Measurements from ENCODE around the gene KRT76. TPM values are rescaled to one million over a fixed set of nuclear protein-coding genes. Genes with fewer than 3 reads are reported as not detected.

Gene KRT76
- total RNA-seq, 1 donor from 2014 or later, result not detected

GRCh38 chr12:52813203-52813819 is 36.2 kb upstream of the KRT76 start:
- no peak for DNase-seq (ENCODE audit: low read depth in 2 of 2)

DNA sequence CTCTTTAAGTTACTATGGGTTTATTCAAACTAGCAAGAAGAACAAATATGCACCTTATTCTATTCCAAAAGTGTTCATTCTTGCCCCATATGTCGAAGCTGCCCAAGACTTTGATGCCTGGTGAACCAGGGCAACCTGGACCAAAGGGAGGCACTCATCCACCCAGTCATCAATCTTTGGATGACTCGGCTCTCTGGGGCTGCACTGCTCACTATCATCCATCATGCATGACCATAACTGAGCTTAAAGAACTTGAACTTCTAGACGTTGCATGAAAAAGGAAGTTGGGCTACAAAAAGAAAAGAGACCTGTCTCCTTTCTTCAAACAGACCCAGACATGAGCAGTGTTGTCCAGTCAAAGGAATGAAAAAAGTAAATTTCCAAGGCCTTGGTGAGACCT is 35.6 kb upstream of the KRT76 start:
- DNase-seq (ENCODE audit: low read depth in 2 of 2), result no peak

- DNase-seq (ENCODE audit: low read depth in 2 of 2), result no peak
These were observed 34.9 kb upstream of the KRT76 start for GRCh38 chr12:52812073-52812400.

GRCh38 chr12:52811191-52812072 is 34.3 kb upstream of the KRT76 start:
- DNase-seq (ENCODE audit: low read depth in 2 of 2), result no peak

- no peak for DNase-seq (ENCODE audit: low read depth in 2 of 2)
These were observed 33.4 kb upstream of the KRT76 start for GRCh38 chr12:52810554-52810953.

- DNase-seq (ENCODE audit: low read depth in 2 of 2), result no peak
These were observed 32.0 kb upstream of the KRT76 start for GRCh38 chr12:52809166-52809565.

- no peak for DNase-seq (ENCODE audit: low read depth in 2 of 2)
These were observed 31.5 kb upstream of the KRT76 start for GRCh38 chr12:52808573-52809160.

GRCh38 chr12:52807544-52808470 is 30.7 kb upstream of the KRT76 start:
- no peak for DNase-seq (ENCODE audit: low read depth in 2 of 2)

GRCh38 chr12:52806821-52807543 is 29.8 kb upstream of the KRT76 start:
- no peak for DNase-seq (ENCODE audit: low read depth in 2 of 2)

- DNase-seq (ENCODE audit: low read depth in 2 of 2), result no peak
These were observed 29.1 kb upstream of the KRT76 start for GRCh38 chr12:52806169-52806811.

DNA sequence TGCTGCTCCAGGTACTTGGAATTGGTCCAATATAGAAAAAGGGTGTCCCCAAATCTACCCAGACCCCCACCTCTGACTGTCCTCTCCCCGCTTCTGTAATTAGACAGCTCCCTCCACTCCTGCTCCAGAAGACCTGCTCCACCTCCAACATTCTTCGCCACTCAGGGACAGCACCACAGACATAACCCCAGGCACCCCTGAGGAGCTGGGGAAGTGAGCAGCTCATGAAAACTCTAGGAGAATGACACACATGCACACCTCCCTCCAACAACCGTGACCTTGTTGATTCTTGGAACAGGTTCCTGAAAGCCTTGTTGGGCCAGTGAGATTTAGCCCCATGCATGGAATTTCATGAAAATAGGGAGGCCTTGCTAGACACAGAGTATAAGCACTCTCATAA is 28.6 kb upstream of the KRT76 start:
- DNase-seq (ENCODE audit: low read depth in 2 of 2), result no peak

DNA sequence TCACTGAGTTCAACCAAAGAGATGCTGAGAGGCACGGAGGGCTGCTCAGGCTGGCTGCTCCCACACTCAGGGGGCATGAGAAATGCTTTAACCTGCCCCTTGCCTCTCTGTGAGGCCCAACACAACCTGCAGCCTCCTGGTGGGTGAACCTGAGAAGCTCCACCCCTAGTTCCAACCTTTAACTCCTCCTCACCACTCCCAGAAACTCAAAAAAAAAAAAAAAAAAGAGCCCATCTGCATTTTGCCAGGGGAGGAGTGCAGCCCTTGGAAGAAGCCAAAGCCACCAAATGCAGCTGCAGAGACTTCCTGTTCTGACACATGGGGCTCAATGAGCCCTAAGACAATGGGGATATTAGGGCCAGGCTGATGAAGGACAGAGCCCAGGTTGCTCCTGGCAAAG is 27.9 kb upstream of the KRT76 start:
- DNase-seq (ENCODE audit: low read depth in 2 of 2), result no peak

DNA sequence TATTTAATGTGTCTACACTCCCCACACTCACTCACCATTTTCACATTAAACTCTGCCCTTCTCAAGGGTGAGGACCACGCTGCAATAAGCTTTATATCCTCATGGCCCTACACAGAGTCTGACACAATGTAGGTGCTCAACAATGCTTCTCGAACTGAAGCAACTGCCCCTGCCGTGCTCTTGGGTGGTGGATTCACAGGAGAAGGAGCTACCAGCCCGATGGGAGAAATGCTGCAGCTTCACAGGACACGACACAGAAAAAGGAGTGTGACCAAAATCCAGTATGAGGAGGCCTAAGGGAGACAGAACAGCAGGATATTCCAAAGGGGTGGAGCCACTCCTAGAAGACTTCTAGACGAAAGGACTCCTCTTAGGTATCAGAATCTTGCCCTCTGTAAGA is 25.3 kb upstream of the KRT76 start:
- DNase-seq (ENCODE audit: low read depth in 2 of 2), result no peak

DNA sequence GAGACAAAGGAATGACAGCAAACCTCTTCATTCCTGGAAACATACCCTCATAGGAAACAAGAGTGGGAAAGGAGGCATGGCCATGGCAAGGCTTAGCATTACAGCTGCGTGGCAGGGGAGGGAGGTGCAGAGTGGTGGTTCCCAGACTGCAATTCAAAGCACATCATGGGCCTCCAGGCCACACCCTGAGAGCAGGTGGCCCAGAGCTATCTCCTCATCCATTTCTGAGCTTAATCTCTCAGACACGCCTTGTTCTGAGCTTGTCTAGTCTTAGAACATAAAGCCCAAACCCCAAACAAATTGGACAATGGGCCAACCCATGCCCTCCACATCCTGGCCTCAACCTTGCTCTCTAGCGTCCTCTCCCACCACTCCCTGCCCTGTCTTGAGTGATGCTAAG is 24.6 kb upstream of the KRT76 start:
- DNase-seq (ENCODE audit: low read depth in 2 of 2), result no peak

- no peak for DNase-seq (ENCODE audit: low read depth in 2 of 2)
These were observed 23.2 kb upstream of the KRT76 start for GRCh38 chr12:52800259-52800917.

DNA sequence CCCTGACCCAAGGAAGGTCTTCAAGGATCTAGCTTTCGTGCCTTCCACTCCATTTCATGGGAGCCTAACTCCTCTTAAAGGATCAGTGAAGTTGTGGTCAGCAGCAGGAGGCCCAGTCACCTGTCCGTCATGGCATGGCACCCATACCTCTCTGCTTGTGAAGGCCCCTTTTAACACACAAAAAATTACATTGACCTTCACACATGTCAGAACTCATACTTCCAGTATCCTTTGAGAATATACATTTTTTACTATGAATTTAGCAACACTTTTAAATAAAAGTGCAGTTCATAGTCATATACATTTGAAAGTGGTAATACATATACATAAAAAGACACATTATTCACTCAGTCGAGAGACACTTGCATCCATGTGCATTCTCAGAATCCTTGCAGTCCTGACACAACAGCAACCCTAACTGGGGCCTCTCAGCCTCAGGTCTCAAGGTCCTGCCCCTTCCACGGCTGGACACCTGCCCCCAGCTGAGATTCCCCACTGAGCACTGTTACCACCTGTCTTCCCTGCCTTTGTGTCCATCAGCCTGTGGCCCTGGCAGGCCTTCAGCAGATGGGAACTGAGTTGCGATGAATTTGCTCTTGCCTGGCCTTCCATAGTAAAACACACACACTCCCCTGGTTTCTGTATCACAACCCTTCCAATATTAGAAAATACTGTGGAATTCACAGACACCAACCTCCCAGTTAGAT is 22.5 kb upstream of the KRT76 start:
- no peak for DNase-seq (ENCODE audit: low read depth in 2 of 2)

DNA sequence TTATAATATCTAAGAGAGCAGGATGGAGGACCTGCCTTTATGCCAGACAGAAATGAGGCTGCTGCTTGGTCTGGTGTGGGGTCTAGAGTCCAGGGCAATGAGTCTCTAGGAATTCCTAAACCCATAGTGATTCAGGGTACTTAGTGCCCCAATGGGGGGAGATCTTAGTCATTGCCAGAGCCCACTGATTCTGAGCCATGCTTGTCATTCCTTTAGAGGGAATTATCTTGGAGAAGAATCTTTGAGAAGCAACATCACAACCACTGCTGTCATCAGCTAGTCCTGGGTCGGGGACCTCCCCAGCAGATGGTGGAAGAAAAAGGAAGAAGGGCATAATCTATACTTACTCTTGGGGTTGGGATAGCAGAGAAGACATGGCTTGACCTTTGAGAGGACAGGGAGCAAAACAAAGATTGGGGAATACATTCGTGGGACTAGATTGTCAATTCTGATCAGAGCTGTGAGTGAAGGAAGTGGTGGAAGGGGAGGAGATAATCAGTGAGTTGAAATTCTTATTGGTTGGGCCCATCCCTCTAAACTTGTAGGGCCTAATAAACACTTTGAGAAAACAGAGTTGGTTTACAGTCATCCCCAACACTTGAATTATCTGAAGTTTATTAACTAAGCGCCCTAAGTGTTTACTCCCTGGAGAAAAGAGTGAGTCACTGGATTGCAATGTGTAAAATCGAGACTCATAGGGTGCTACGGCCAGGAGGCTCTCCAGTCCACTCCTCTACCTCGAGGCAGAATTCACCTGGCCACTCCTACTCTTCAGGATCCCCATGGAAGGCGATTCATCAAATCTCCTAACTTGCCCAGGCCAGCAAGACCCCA is 21.7 kb upstream of the KRT76 start:
- DNase-seq (ENCODE audit: low read depth in 2 of 2), result no peak

GRCh38 chr12:52798003-52798670 is 21.0 kb upstream of the KRT76 start:
- no peak for DNase-seq (ENCODE audit: low read depth in 2 of 2)
